HG03575 (cell line): ENCODE measurements around the gene GBP2.
"Not testable (repeated sequence)": the region's sequence is repeated elsewhere in the genome, so short reads cannot be mapped to it uniquely, and the experiment has no call there.

Experiments
- ATAC-seq: cut with Tn5 transposase; IDR thresholded peaks from one replicate; pipeline ENCODE4 v1.9.1; 2021; ENCODE audit not compliant: unreplicated experiment, insufficient number of reproducible peaks, low FRiP score; ENCODE audit errors: extremely low read depth

Gene GBP2

GRCh38 chr1:89130716-89131115, 4.8 kb upstream of the GBP2 start:
- no peak for ATAC-seq

GRCh38 chr1:89129911-89130310, 4.0 kb upstream of the GBP2 start:
- ATAC-seq: no peak

GRCh38 chr1:89128003-89128458, 2.1 kb upstream of the GBP2 start:
- not testable (repeated sequence) for ATAC-seq

- ATAC-seq: not testable (repeated sequence)
Observed at GRCh38 chr1:89126602-89127565, 970 bp upstream of the GBP2 start.

DNA sequence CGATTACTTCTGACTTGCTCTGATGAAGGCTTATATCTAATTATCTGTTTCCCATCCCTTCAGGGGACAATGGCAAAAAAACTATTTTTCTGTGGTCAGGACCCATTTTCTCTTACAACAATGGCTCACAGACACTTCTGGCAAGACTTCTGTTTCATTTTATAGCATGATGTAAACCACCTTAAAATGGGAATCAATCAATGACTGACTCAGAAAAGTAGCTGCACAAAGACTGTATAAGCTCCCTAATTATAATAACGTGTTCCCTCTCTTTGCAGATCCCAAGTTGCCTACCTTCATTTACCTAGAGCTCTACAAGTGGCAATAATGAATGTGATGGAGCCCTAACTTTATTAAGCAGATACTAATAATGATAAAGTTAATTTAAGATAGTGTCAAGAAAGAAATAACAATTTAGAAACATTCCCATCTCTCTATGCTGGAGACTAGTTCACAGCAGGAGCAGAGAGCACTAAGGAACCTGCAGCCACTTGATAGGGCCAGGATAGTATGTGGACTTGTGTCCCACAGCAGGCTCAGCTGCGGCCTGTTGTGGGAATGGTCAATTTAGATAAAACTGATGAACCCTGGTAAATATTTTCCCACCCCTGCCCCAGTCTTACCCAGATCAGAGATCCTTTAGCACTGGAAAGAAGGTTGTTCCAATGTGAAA, 538 bp downstream of the GBP2 start:
- no peak for ATAC-seq

- ATAC-seq: no peak
Observed at GRCh38 chr1:89121641-89122040, 4.3 kb downstream of the GBP2 start.

DNA sequence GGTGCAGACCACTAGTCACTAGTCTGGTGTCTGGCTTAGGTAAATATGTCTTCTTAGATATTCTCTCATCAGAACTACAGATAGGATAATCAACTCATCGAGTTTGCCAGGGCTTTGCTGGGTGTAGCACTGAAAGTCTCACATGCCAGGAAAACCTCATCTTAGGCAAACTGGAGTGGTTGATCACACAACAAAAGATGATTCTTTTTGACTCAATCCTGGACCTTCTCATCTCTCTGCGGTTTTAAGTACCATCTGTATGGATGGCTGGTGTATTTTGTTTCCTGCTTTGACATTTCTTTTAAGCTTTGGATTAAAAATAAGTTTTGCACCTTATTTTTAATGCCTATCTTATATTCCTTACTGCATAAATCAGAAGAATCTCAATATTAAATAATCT, 11.3 kb downstream of the GBP2 start:
- no peak for ATAC-seq

DNA sequence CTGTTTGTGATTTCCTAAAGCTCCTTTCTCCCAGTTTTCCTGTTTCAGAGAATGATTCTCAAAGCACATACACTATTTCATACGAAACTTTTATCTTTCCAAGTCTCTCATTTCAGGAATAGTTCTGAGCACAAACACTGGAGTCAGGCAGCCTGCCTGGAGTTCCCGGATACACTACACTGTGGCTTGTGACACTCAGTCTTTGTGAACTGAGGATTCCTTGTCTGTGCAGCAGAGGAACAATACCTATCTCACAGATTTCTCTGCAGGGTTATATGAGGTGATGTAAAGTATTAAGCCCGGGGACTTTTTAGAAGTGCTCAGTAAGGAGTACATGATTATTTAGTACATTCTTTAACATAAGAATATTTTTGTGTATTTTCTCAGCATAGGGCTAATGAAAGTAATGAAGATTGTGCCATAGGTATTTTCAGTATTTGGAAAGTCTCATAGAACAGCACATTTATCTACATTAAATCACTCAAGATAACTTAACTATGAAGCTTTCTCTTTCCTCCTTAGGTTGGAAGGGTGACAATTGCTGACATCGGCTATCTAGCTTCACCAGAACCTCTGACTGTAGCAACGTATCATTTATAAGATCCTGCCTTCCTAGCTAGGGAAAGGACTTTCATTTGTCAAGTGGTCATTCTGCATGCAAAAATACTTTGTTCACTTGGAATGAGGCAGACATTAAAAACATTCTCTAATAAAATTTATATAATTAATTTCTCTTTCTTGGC, 12.9 kb downstream of the GBP2 start:
- ATAC-seq: no peak

DNA sequence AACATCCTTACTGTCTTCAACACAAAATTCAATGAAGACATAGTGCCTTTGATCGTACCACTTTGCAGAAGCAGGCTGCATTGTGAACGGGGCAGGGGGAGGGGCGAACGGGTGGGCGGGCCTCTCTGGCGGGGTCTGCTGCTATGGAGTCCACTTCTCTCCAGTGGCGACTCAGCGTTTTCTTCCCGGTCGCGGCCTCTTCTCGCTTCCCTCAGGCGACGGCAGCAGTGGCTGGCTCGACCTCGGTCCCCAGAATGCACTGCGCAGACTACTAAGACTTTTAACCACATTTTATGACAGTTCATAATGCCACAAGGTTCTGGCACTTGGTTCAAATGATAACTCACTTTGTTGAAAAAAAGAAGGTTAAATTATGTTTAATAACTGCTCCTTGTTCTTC, 21.2 kb downstream of the GBP2 start:
- ATAC-seq: no peak

DNA sequence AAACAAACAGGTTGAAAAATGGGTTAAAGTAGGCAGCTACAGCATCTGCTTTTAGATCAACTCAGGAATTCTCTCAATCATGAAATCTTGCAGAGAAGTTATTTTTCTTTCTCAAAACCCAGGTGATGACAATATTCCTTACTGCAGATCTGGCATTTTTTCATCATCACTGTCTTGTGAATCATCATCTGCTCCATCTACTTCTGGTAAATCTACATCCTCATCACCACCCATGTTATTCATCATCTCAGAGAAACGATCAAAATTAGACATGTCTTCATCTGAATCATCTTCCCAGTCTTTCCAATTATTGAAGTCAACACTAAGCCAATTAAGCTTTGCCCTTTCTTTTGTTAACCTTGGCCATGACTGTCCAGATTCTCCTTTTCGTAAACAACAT, 21.8 kb downstream of the GBP2 start:
- no peak for ATAC-seq

- no peak for ATAC-seq
Observed at GRCh38 chr1:89102021-89102420, 23.9 kb downstream of the GBP2 start.

GRCh38 chr1:89100412-89100811, 25.5 kb downstream of the GBP2 start:
- no peak for ATAC-seq

DNA sequence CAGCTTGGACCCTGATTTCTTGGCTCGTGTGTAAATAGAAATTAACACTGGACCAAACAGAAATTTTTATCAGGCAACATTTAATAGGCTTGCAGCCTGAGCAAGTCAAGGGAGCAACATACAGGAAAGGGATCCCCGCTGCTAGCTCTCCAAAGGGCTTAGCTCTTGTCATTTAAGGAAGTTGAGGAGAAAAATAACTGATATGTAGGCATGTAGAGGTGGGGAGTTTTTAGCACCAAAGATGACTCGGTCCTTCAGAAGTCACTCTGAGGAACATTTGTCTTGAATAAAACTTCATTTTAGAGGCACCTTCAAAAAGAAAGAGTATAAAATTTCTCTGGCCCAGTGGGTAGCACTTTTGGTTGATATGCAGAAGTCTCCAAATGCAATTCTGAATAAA, 27.1 kb downstream of the GBP2 start:
- no peak for ATAC-seq

DNA sequence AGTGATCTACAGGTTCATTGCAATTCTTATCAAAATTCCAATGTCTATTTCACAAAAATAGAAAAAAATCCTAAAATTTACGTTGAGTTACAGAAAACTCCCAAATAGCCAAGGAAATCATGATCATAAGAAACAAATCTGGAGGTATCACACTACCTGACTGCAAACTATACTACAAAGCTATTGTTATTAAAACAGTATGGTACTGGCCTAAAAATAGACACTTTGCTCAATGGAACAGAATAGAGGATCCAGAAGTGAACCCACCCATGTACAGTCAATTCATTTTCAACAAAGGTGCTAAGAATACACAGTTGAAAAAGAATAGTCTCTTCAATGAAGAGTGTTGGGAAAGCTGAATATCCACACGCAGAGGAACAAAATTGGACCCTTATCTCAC, 30.2 kb downstream of the GBP2 start:
- no peak for ATAC-seq

DNA sequence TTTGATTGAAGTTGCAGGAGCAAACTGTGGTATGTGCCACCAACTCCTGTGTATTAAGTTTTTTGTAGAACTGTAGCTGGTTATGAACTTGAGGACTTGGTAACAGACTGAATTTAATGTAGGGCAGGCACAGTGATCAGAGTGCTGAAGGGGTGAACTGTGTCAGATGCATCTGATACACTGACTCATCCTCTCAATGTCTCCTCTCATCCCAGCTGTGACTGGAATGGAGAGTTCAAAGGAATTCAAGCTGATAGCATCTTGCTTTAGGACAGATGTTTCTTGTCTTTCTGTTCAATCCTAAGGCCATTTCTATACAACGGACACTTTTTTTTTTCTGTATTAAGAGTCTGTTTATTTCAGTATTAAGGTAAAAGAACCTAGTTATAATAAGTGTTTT, 36.0 kb downstream of the GBP2 start:
- no peak for ATAC-seq

- ATAC-seq: no peak
Observed at GRCh38 chr1:89088572-89088971, 37.3 kb downstream of the GBP2 start.

DNA sequence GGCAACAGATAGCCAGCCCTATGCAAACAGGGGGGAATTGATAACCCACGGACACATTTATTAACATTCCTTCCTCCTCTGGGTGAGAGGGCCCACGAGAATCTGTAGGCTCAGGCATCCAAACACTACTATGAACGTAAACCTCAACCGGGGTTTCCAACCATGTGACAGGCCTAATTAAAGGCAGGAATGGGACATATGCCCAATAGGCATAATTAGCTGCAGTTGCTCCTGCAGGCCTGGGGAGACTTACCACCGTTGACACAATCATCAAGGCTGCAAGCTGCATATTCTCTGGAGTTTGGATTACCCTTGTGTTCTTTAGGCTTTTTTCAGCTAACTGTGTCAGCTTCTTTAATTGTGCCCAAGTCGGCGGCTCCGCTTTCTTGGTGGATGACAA, 38.7 kb downstream of the GBP2 start:
- ATAC-seq: no peak

DNA sequence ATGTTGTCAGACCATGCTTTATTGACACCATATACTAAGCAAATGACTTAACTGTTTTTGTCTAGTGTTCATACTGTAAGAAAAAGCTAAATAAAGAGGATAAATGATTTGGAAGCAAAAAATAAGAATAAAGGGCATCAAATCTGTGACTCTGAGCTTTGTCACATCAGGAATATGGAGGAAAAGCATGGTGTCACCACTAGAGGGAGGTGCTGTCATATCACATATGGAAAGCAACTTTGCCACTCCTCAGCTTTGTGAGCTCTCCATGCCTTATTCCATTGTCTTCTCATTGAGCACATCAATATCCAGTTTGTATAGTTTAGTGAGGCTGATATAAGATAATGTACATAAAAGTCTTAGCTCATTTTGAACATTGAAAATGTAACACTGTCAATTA, 40.1 kb downstream of the GBP2 start:
- ATAC-seq: no peak

GRCh38 chr1:89081005-89081404, 44.9 kb downstream of the GBP2 start:
- peak; percentile 58 for ATAC-seq

DNA sequence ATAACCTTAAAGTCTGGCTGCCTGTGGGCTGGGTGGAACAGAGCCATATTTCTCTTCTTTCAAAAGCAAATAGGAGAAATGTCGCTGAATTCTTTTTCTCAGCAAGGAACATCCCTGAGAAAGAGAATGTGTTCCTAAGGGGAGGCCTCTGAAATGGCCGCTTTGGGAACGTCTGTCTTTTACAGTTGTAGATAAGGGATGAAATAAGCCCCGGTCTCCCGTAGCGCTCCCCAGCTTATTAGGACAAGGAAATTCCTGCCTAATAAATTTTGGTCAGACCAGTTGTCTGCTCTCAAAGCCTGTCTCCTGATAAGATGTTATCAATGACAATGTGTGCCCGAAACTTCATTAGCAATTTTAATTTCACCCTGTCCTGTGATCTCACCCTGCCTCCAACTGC, 45.8 kb downstream of the GBP2 start:
- ATAC-seq: not testable (repeated sequence)
